Upper lobe of right lung (tissue), 1 donor: ENCODE data around the gene MAP3K3. TPM values are rescaled to one million over a fixed set of nuclear protein-coding genes. Genes with fewer than 3 reads are reported as not detected.

Experiments used
- ATAC-seq: fragments of 200-7000 bp; cut with Tn5 transposase; one replicate; pipeline ENCODE4 v1.9.1; 2020; ENCODE audit warnings: mild to moderate bottlenecking, moderate library complexity
- DNase-seq: peaks from one replicate; pipeline ENCODE4 v3.0.0-alpha.2; 2020
- H3K27ac ChIP-seq: fragments of 200-600 bp; one replicate; pipeline ENCODE4 v1.8.0; 2022
- H3K27me3 ChIP-seq: fragments of 200-600 bp; one replicate; pipeline ENCODE4 v1.8.0; 2022; ENCODE audit warnings: mild to moderate bottlenecking
- H3K36me3 ChIP-seq: fragments of 200-600 bp; one replicate; pipeline ENCODE4 v1.8.0; 2022
- H3K4me1 ChIP-seq: fragments of 200-600 bp; one replicate; pipeline ENCODE4 v1.8.0; 2022
- H3K4me3 ChIP-seq: fragments of 200-600 bp; one replicate; pipeline ENCODE4 v1.8.0; 2022; ENCODE audit warnings: mild to moderate bottlenecking
- H3K9me3 ChIP-seq: fragments of 200-600 bp; one replicate; pipeline ENCODE4 v1.8.0; 2022
- intact Hi-C: fragments of 100-400 bp; cut with DNase I; formaldehyde crosslinking; loops from one replicate; pipeline ENCODE4 v1.11.0; 2022
- total RNA-seq: library from RNA; stranded (reverse); fragmentation: NEBNext Ultra II Directional; extraction: Animal tissue kit (Norgen Biotek cat#: 25700); gene quantifications from one replicate; pipeline ENCODE4 v1.2.1, GENCODE V29; 2021
- TF ChIP-seq, protein P1 (sequence below): fragments of 200-600 bp; IDR thresholded peaks from one replicate; pipeline ENCODE4 v1.8.0; 2022; ENCODE audit warnings: antibody characterized with exemption
- donor health status: DM: no; HTN: yes; CAD: no; lungs with severe emphysema.

MAP3K3 gene
- total RNA-seq, 1 donor from 2014 or later = 57.5 TPM

DNA sequence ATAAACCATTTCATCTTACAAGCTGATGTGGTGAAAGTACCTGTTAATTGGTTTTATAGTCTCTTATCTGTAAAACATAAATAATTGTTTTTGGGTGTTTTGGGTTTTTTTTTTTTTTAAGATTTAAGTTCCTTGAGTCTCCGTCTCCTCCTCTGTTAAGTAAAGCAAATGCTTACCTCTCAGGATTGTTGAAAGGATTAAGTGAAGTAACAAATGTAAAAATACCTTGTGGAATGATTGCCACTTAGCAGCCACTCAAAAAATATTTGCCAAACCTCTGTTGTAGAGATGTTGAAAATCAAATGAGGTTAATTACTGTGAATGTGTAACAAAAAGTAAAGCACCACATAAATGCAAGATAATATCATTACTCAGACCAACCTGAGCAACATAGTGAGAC lies 58.5 kb downstream of the MAP3K3 start:
- Histone ChIP-seq H3K27me3 (no peaks in the 10 kb centered on the region), H3K36me3 (peaks cover 39% of the 10 kb centered on the region), H3K4me1 (peaks cover 43% of the 10 kb centered on the region), H3K9me3 (no peaks in the 10 kb centered on the region), H3K27ac (no peak overlapping the region), H3K4me3 (no peak overlapping the region)
- intact Hi-C loops = no loop called here
- peak; percentile 28 for ATAC-seq
- no peak for DNase-seq
- TF ChIP-seq, protein P1, sequence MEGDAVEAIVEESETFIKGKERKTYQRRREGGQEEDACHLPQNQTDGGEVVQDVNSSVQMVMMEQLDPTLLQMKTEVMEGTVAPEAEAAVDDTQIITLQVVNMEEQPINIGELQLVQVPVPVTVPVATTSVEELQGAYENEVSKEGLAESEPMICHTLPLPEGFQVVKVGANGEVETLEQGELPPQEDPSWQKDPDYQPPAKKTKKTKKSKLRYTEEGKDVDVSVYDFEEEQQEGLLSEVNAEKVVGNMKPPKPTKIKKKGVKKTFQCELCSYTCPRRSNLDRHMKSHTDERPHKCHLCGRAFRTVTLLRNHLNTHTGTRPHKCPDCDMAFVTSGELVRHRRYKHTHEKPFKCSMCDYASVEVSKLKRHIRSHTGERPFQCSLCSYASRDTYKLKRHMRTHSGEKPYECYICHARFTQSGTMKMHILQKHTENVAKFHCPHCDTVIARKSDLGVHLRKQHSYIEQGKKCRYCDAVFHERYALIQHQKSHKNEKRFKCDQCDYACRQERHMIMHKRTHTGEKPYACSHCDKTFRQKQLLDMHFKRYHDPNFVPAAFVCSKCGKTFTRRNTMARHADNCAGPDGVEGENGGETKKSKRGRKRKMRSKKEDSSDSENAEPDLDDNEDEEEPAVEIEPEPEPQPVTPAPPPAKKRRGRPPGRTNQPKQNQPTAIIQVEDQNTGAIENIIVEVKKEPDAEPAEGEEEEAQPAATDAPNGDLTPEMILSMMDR = no peak

DNA sequence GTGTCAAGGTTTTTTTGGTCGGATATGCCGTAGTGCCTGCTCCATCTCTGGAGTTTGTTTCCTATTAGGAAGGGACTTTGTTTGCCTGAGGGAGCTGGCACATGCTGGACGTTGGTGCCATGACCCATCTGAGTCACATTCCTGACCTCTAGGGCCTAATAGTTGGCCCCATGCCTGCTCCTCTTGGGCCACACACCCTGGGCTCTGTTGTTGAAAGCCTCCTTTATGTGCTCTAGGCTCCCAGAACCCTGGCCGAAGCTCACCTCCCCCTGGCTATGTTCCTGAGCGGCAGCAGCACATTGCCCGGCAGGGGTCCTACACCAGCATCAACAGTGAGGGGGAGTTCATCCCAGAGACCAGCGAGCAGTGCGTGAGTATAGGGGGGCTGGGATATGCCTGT lies 59.3 kb downstream of the MAP3K3 start:
- TF ChIP-seq, protein P1 = no peak
- H3K27ac ChIP-seq = no peak overlapping the region
- H3K4me3 ChIP-seq = no peak overlapping the region
- peaks cover 34% of the 10 kb centered on the region for H3K4me1 ChIP-seq
- DNase-seq = no peak
- no peaks in the 10 kb centered on the region for H3K27me3 ChIP-seq
- ATAC-seq = peak; percentile 72
- no peaks in the 10 kb centered on the region for H3K9me3 ChIP-seq
- H3K36me3 ChIP-seq = peaks cover 45% of the 10 kb centered on the region
- intact Hi-C loops = no loop called here

DNA sequence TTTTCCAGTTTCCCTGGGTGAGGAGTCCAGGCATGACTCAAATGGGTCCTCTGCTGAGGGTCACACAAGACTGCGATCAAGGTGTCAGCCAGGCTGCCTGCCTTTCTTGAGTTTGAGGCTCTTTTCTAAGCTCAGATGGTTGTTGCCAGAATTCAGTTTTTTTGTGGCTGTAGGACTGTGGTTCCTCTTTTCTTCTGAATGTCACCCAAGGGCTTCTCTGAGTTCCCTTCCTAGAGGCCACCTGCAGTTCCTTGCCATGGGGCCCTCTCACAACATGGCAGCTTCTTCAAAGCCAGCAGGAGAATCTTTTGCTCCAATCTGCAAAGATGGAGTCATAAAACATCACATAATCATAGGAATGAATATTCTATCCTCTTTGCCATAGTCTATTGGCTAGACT lies 60.2 kb downstream of the MAP3K3 start:
- DNase-seq = no peak
- intact Hi-C loops = no loop called here
- TF ChIP-seq, protein P1 = no peak
- no peak overlapping the region for H3K4me3 ChIP-seq
- peaks cover 45% of the 10 kb centered on the region for H3K36me3 ChIP-seq
- no peak for ATAC-seq
- H3K9me3 ChIP-seq = no peaks in the 10 kb centered on the region
- no peaks in the 10 kb centered on the region for H3K27me3 ChIP-seq
- H3K27ac ChIP-seq = no peak overlapping the region
- H3K4me1 ChIP-seq = peaks cover 25% of the 10 kb centered on the region

DNA sequence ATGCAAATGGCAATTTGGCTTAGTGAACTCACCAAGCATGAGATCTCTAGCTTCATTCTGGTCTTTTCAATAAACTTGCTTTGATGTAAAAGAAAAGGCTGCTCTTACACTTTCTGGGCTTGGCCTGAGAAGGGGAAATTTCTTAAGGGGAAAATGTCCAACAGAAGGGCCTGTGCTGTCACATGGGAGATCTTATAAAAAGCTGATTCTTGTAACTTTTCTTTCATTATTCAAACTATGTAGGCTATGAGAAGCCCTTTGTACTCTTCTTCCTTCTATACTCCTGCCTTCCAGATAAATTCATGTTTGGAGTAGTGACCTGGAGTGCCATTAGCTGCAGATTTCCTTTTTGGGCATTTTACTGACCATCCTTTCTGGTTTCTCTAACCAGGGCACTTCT lies 60.8 kb downstream of the MAP3K3 start:
- TF ChIP-seq, protein P1 = no peak
- Histone ChIP-seq H3K4me3 (no peak overlapping the region), H3K27me3 (no peaks in the 10 kb centered on the region), H3K27ac (no peak overlapping the region), H3K9me3 (no peaks in the 10 kb centered on the region), H3K4me1 (peaks cover 25% of the 10 kb centered on the region), H3K36me3 (peaks cover 48% of the 10 kb centered on the region)
- ATAC-seq (no peak), DNase-seq (no peak)
- intact Hi-C loops = no loop called here

DNA sequence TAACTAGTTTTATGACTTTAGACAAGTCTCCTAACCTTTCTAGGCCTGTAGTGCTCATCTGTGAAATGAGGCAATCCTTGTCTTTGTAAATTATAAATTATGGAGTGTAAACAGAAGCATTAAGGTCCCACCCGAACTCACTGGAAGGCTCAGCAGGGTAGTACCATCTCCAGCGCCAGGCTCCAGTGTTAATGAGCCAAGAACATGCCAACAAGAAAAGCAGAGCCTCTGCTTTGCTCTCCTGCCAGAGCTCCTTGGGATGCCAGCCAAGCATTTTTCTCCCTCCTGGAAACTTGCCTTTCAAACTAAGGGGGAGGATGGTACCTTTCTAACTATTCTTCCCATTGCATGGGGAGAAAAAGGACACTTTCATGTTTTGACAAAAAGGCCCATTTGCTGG lies 62.8 kb downstream of the MAP3K3 start:
- Histone ChIP-seq H3K27ac (no peak overlapping the region), H3K27me3 (no peaks in the 10 kb centered on the region), H3K4me3 (no peak overlapping the region), H3K9me3 (no peaks in the 10 kb centered on the region), H3K36me3 (peaks cover 69% of the 10 kb centered on the region), H3K4me1 (peaks cover 21% of the 10 kb centered on the region)
- TF ChIP-seq, protein P1 = no peak
- DNase-seq = no peak
- ATAC-seq = no peak
- intact Hi-C loops = no loop called here

DNA sequence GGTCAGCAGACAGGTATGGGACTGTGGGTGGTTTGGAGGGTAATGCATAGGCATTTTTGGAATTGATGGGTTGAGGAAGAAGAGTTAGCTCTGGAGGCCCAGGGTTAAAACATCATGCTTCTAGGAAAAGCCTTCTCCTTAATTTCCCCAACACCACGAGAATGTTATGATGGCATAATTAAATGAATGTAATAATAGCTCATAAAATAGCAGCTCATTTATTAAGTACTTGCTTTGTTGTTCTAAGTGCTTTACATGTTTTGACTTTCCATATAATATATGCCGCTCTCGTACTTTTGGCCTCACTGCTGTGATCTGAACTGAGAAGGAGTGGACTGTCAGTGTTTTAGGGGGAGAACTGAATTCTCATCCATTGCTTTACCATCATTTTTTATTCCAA lies 63.4 kb downstream of the MAP3K3 start:
- ATAC-seq (no peak), DNase-seq (no peak)
- Histone ChIP-seq H3K9me3 (no peaks in the 10 kb centered on the region), H3K4me1 (peaks cover 16% of the 10 kb centered on the region), H3K4me3 (no peak overlapping the region), H3K27me3 (no peaks in the 10 kb centered on the region), H3K36me3 (peaks cover 74% of the 10 kb centered on the region), H3K27ac (no peak overlapping the region)
- intact Hi-C loops = no loop called here
- TF ChIP-seq, protein P1 = no peak
